OCI-LY7 (cell line): Measurements from ENCODE around the gene IZUMO4. TPM values are rescaled to one million over a fixed set of nuclear protein-coding genes. Genes with fewer than 3 reads are reported as not detected.

Source experiments
- BruUV-seq: library from RNA; stranded (reverse); fragments of 400-500 nt; replicated peaks from 2 replicates; lab custom pipeline; 2021; lab: Mats Ljungman, UMichigan
- CTCF ChIA-PET: fragments of 300-600 bp; sonication (Branson Sonifier 250); formaldehyde crosslinking; loops from one replicate; lab custom pipeline; 2022; ENCODE audit warnings: antibody characterized with exemption; ENCODE audit not compliant: unreplicated experiment; lab: Charles Lee
- POLR2A ChIA-PET: fragments of 300-600 bp; sonication (Branson Sonifier 250); formaldehyde crosslinking; loops from one replicate; lab custom pipeline; 2022; ENCODE audit warnings: antibody characterized with exemption; lab: Charles Lee
- DNase-seq: peaks from one replicate; pipeline ENCODE4 v3.0.0-alpha.2; 2015; ENCODE audit warnings: low spot score
- H2AFZ ChIP-seq: fragments of 200-600 bp; sonication (generic), shearing (Covaris generic); 2 replicates; pipeline ENCODE4 v1.6.1; 2014; ENCODE audit warnings: mild to moderate bottlenecking, antibody characterized with exemption, low read length, moderate library complexity
- H3K27ac ChIP-seq: fragments of 200-600 bp; sonication (generic); 2 replicates; pipeline ENCODE4 v1.5.1; 2014; ENCODE audit warnings: mixed run types, low read depth, mild to moderate bottlenecking, moderate library complexity, low read length, inconsistent platforms; ENCODE audit not compliant: poor library complexity, severe bottlenecking
- H3K36me3 ChIP-seq: fragments of 200-600 bp; sonication (generic); 2 replicates; pipeline ENCODE4 v1.6.1; 2014; ENCODE audit warnings: mild to moderate bottlenecking, antibody characterized with exemption, low read length, moderate library complexity, mixed read lengths; ENCODE audit not compliant: insufficient read depth
- H3K4me1 ChIP-seq: fragments of 200-600 bp; sonication (generic); 2 replicates; pipeline ENCODE4 v1.5.1; 2014; ENCODE audit warnings: mild to moderate bottlenecking, low read length; ENCODE audit not compliant: insufficient read depth, poor library complexity, severe bottlenecking
- H3K4me2 ChIP-seq: fragments of 200-600 bp; sonication (generic); 2 replicates; pipeline ENCODE4 v1.6.1; 2014; ENCODE audit warnings: mild to moderate bottlenecking, low read length
- H3K4me3 ChIP-seq: fragments of 200-600 bp; sonication (generic); 2 replicates; pipeline ENCODE4 v1.5.1; 2014; ENCODE audit warnings: mild to moderate bottlenecking, low read depth, low read length; ENCODE audit not compliant: poor library complexity, severe bottlenecking
- H3K79me2 ChIP-seq: fragments of 200-600 bp; sonication (generic); 2 replicates; pipeline ENCODE4 v1.6.1; 2016; ENCODE audit warnings: low read depth, mild to moderate bottlenecking, low read length, moderate library complexity, mixed read lengths; ENCODE audit not compliant: insufficient read depth
- H3K9me2 ChIP-seq: fragments of 200-600 bp; sonication (generic); 2 replicates; pipeline ENCODE4 v1.6.1; 2016; ENCODE audit warnings: mild to moderate bottlenecking, low read length, mixed read lengths; ENCODE audit not compliant: insufficient read depth
- H3K9me3 ChIP-seq: fragments of 200-600 bp; sonication (generic); 2 replicates; pipeline ENCODE4 v1.6.1; 2014; ENCODE audit warnings: mild to moderate bottlenecking, mixed run types, low read length, mixed read lengths
- H4K20me1 ChIP-seq: fragments of 200-600 bp; sonication (generic); 2 replicates; pipeline ENCODE4 v1.6.1; 2014; ENCODE audit warnings: mild to moderate bottlenecking, antibody characterized with exemption, low read length, moderate library complexity, mixed read lengths; ENCODE audit not compliant: insufficient read depth
- EZH2phosphoT487 ChIP-seq: fragments of 200-600 bp; sonication (generic); IDR thresholded peaks from 2 replicates; pipeline ENCODE4 v1.6.1; 2018; ENCODE audit warnings: low read depth, borderline replicate concordance, mild to moderate bottlenecking, mixed run types, antibody characterized with exemption, low read length, moderate library complexity, mixed read lengths
- intact Hi-C: fragments of 100-400 bp; cut with micrococcal nuclease; formaldehyde crosslinking; loops from one replicate; pipeline ENCODE4 v1.10.0; 2022; ENCODE audit not compliant: unreplicated experiment
- total RNA-seq, 2 experiments: library from RNA; depleted of rRNA in 1 of 2; stranded (reverse); fragments of >200 nt in 1 of 2; shearing (Covaris generic) in 1 of 2; gene quantifications; 2 replicates each; pipeline ENCODE4 v1.2.3, GENCODE V29; 2014 to 2022
- TF ChIP-seq, protein P1 (sequence below): fragments of 200-600 bp; sonication (generic); conservative IDR thresholded peaks from 2 replicates; pipeline ENCODE4 v1.5.1; 2014; ENCODE audit warnings: mild to moderate bottlenecking, antibody characterized with exemption, low read length, moderate library complexity, mixed read lengths

IZUMO4 gene
- total RNA-seq, 2 experiments from 2014 or later: 7.3 to 12.9 TPM

DNA sequence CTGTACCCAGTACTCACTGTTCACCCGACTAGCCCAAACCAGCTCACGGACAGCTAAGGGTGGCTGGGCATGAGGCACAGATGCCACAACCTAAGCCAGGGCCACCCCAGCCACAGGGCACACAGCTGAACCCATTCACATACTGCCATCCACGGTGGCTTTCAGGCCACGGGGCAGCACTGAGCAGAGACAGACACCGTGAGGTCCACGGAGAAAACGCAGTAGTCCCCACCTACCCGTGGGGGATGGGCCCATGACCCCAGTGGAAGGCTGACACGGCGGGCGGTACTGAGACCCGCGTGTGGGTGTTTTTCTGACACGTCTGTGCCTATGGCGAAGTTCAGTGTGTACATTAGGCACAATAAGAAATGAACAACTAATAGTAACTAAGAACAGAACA is 25.5 kb downstream of the IZUMO4 start:
- Histone ChIP-seq H3K4me2 (no peak overlapping the region), H2AFZ (no peak overlapping the region), H3K9me3 (no peaks in the 10 kb centered on the region), H3K36me3 (peaks cover 91% of the 10 kb centered on the region), H3K4me1 (no peaks in the 10 kb centered on the region), H4K20me1 (no peaks in the 10 kb centered on the region), H3K27ac (no peak overlapping the region), H3K4me3 (no peak overlapping the region), H3K9me2 (no peaks in the 10 kb centered on the region), H3K79me2 (no peaks in the 10 kb centered on the region)
- ChIA-PET POLR2A (interaction anchor here (0.5 kb wide), 1 partner anchor 117 kb away, joined by 3 read pairs; no protein-coding TSS in a partner anchor), CTCF (no interaction called here)
- DNase-seq: no peak
- intact Hi-C loops: no loop called here
- BruUV-seq: no TSS peak
- TF ChIP-seq, protein P1, sequence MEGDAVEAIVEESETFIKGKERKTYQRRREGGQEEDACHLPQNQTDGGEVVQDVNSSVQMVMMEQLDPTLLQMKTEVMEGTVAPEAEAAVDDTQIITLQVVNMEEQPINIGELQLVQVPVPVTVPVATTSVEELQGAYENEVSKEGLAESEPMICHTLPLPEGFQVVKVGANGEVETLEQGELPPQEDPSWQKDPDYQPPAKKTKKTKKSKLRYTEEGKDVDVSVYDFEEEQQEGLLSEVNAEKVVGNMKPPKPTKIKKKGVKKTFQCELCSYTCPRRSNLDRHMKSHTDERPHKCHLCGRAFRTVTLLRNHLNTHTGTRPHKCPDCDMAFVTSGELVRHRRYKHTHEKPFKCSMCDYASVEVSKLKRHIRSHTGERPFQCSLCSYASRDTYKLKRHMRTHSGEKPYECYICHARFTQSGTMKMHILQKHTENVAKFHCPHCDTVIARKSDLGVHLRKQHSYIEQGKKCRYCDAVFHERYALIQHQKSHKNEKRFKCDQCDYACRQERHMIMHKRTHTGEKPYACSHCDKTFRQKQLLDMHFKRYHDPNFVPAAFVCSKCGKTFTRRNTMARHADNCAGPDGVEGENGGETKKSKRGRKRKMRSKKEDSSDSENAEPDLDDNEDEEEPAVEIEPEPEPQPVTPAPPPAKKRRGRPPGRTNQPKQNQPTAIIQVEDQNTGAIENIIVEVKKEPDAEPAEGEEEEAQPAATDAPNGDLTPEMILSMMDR: no peak
- no peak for TF ChIP-seq EZH2phosphoT487

DNA sequence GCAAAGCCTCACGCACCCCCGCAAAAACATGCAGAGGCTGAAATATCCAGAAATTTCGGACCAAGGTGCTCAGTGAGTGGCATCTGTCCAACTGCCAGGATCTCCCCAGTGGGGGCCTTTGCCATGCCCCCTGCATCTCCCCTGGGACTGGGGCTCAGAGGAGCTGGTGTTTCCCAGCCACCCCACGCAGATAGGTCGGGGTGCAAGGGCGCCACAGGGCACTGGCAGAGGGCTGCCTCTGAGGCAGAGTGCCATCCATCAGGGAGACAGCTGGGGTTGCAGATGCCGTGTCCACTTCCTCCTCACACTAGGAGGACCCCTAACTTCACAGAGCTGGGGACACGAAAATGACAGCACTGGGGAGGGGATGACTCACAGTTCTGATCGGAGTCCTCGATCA is 26.3 kb downstream of the IZUMO4 start:
- Histone ChIP-seq H3K27ac (no peak overlapping the region), H3K4me3 (no peak overlapping the region), H4K20me1 (no peaks in the 10 kb centered on the region), H3K9me3 (no peaks in the 10 kb centered on the region), H2AFZ (no peak overlapping the region), H3K4me1 (no peaks in the 10 kb centered on the region), H3K79me2 (no peaks in the 10 kb centered on the region), H3K36me3 (peaks cover 91% of the 10 kb centered on the region), H3K9me2 (no peaks in the 10 kb centered on the region), H3K4me2 (no peak overlapping the region)
- CTCF ChIA-PET: no interaction called here
- TF ChIP-seq, protein P1: no peak
- no peak for TF ChIP-seq EZH2phosphoT487
- DNase-seq: no peak
- POLR2A ChIA-PET: no interaction called here
- intact Hi-C loops: no loop called here
- no TSS peak for BruUV-seq

DNA sequence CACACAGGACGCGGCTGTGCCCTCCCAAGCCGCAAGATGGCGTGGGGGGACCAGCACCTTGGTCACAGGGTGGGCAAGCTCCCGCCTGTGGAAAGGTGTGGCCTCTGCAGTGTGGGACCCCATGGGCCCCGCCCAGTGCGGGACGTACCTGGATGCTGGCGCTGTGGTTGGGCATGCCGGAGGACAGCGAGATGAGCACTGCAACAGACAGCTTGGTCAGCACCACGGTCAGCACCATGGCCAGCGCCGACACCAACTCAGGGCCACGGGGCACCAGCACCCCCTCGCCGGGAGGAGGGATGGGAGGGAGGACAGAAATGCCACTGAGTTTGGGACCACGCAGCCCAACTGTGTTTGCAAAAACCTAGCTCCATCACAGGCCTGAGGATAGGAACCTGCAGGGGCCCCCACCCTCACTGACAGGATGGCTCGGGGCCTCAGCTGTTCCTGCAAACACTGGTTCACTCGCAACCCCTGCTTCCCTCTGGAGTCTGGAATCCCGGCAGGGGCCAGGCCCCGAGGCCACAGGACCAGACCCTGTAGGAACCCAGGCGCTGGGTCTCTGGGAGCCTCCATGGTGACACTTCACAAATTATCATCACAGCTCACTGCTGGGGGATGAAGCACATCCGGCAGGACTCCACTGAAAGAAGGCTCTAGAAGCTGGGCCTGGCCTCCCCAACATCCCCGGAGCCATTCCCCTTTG is 27.1 kb downstream of the IZUMO4 start:
- no peak overlapping the region for H2AFZ ChIP-seq
- DNase-seq: no peak
- intact Hi-C loops: no loop called here
- no peaks in the 10 kb centered on the region for H4K20me1 ChIP-seq
- no TSS peak for BruUV-seq
- no peaks in the 10 kb centered on the region for H3K4me1 ChIP-seq
- H3K9me2 ChIP-seq: no peaks in the 10 kb centered on the region
- no peak overlapping the region for H3K4me3 ChIP-seq
- H3K27ac ChIP-seq: no peak overlapping the region
- H3K36me3 ChIP-seq: peaks cover 85% of the 10 kb centered on the region
- POLR2A ChIA-PET: no interaction called here
- TF ChIP-seq, protein P1: no peak
- TF ChIP-seq EZH2phosphoT487: no peak
- H3K9me3 ChIP-seq: no peaks in the 10 kb centered on the region
- H3K79me2 ChIP-seq: no peaks in the 10 kb centered on the region
- CTCF ChIA-PET: no interaction called here
- H3K4me2 ChIP-seq: no peak overlapping the region
